GM19025 (cell line): ENCODE data around the gene NAV2.

Experiments used
- ATAC-seq: cut with Tn5 transposase; IDR thresholded peaks from one replicate; pipeline ENCODE4 v1.9.1; 2021; ENCODE audit warnings: mild to moderate bottlenecking, low read depth, moderate library complexity; ENCODE audit not compliant: unreplicated experiment

Gene NAV2

GRCh38 chr11:19686234-19686633 is 26.4 kb upstream of the NAV2 start:
- no peak for ATAC-seq

DNA sequence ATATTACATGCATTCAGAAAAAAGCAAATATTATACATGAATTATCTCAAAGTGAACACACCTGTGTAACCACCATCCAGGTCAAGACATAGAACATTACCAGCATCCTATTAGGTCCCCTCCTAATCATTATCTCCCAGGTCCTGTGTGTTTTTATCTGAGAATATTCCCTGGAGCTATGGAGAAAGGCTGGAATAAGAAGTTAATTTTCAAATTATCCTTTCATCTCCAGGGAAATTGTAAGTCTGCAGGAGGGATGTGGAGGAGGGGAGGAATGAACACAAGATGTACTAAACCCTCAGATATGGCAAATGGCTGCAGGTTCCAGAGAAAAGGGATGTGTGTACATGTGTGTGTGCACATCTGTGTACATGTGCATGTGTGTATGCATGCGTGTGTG is 25.2 kb upstream of the NAV2 start:
- ATAC-seq: no peak

DNA sequence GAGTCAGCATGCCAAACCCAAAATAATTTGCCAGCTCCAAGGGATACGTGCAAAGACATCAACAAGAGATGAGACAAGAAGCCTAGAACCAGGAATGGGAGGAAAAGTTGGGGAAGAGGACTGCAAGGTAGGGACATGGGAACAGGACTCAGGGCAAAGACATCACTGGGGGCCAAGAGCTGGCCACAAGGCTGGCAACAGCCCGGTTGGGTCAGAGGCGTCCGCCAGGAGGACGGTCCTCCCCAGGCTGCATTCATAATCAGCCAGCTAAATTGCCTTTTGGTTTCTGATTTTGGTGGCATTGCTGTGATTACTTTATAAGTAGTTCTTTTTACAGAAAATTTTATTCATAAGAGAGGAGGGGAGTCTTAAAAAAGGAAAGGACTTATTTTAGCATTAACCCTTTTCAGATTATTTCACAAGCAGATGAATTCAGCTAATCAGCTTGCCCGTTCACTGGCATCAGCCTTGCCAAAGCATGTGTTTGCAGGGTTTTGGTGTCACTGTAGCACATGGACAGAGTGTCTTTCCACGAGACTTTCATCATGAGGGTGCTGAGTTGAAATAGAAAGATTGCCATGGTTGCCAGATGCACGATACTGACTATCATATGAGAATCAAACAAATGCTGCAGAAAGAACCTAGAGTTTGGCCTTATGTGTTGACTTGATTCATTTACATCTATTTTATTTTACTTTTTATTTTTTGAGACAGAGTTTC is 23.2 kb upstream of the NAV2 start:
- ATAC-seq: no peak

DNA sequence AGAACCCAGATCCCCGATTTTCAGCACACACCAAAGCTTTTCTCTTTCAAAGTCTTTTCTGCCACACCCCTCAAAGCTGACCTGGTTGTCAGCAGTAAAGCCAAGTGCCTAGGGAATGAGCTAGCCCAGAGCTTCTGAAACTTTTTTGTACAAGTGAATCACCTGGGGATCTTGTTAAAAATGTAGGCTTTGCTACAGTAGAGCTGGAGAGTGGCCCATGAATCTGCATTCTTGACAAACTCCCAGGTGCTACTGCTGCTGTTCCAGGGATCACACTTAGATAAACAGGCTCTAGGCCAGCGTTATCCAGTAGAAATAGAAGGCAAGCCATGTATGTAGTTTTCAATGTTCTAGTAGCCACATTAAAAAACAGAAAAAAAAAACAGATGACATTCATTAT is 21.8 kb upstream of the NAV2 start:
- no peak for ATAC-seq

GRCh38 chr11:19691815-19692500 is 20.7 kb upstream of the NAV2 start:
- ATAC-seq: no peak

- ATAC-seq: no peak
Measured at GRCh38 chr11:19693146-19693545, 19.5 kb upstream of the NAV2 start.

DNA sequence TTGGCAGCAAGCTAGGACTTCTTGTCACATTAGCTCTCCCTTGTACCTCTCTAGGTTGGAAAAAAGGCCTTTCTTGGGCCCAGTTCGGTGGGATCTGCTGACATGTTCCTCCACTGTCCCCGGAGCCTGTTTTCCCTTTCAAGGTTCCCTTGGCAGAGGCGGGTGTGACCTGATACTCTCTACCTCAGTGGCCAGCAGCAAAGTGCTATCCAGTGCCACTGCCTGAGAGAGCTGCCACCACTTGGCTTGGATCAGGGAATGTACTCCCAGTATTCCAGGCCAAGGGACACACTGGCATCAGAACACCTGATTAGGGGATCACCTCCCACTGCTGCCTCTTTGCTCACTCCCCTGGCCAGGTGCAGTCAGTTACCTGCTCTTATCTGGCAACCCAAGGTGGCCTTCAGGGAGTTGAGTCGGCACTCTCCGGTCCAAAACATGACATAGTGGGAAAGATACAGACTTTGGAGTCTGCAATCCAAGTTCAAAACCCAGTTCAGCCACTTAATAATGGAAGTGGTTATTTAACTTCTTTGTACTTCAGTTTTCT is 17.8 kb upstream of the NAV2 start:
- ATAC-seq: no peak

- ATAC-seq: no peak
Measured at GRCh38 chr11:19696073-19696472, 16.6 kb upstream of the NAV2 start.

DNA sequence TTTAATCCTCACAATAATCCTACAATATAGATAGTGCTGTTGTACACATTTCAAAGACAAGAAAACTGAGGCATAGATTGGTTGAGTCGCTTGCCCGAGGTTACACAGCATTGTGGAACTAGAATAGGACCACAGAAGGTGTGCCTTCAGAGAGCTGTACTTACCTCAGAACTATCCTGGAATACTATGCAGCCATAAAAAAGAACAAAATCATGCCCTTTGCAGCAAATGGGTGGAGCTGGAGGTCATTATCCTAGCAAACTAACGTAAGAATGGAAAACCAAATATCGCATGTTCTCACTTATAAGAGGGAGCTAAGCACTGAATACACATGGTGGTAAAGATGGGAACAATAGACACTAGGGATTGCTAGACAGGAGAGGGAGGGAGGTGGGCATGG is 15.7 kb upstream of the NAV2 start:
- ATAC-seq: no peak

GRCh38 chr11:19697721-19698121 is 14.9 kb upstream of the NAV2 start:
- no peak for ATAC-seq

- ATAC-seq: no peak
Measured at GRCh38 chr11:19698493-19699292, 13.9 kb upstream of the NAV2 start.

DNA sequence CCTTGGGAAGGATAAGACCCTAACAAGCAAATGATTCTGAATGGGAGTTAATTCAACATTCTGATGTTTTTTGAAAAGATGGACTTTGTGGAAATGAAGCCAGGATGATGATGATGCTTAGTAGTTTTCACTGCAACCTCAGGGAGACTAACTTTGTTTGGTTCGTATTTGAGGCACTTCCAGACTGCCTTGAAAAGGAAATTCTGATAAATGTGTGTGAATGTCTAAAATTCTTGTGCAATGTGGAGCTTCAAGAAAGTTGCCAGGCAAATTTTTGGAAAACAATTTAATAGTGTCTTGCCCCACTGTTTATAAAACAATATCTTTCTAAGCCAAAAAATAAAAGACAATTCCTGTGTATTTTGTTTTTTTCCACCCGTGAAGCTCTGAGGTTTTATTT is 11.2 kb upstream of the NAV2 start:
- no peak for ATAC-seq

DNA sequence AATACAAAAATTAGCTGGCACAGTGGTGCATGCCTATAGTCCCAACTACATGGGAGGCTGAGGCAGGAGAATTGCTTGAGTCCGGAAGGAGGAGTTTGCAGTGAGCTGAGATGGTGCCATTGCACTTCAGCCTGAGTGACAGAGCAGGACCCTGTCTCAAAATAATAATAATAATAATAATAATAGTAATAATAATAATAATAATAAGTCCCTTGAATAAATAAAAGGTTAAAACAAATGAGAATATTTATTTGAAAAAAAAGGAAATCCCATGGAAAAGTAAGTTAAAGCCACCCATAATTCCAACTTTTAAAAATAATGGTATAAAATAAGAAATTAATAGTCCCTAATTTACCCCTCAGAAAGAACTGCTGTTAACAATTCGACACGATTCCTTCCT is 10.0 kb upstream of the NAV2 start:
- ATAC-seq: no peak

DNA sequence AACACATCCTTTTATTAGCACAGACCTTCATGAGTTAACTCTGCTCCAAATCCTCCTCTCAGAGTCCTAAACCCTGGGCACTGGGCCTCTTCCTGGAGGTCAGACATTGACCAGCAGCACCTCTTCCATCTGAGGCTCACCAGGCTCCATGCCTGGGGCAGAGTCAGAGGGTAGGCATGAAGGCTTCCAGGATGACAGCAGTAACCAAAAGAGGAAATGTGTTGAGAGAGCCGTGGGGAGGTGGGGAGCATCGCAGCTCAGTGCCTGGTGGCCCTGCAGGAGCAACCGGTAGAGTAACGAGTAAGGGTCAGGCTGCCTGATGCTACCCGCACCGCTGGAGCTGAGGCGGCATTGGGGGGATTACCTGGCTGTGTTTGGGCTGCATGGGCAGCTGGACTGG is 9.4 kb upstream of the NAV2 start:
- no peak for ATAC-seq

DNA sequence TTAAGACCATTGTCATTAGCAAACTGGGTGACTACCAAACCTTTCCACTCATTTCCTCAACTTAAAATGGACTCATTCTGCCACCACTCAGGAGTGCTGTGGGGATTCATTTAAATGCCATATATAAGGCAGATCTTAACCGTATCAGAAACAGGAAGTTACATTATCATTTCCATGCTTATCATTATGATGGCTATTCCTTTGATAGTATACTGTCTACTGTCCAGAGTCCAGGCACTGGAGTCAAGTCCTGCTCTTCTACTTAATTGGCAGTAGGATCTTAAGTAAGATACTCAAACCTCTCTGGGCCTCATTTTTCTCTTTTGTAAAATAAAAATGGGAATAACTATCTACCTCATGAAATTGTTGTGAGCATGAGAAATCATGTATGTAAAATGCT is 8.4 kb upstream of the NAV2 start:
- ATAC-seq: no peak

DNA sequence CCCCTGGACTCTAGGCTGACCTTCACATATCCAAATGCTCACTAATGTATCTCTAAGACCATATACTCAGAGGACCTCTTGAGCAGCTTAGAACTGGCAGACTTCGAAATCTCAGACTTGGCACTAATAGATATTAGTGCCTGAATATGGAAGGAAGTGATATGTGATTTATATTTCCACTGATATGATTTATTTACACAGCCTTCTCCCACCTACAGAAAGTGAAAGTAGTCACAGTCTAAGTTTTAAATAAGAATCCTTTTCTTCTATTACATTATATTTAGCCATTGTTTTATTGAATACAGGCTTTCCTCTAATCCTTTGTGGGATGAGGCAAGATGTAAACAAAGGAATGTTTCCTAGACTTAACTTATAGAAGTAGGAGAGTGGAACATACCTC is 6.7 kb upstream of the NAV2 start:
- ATAC-seq: no peak

DNA sequence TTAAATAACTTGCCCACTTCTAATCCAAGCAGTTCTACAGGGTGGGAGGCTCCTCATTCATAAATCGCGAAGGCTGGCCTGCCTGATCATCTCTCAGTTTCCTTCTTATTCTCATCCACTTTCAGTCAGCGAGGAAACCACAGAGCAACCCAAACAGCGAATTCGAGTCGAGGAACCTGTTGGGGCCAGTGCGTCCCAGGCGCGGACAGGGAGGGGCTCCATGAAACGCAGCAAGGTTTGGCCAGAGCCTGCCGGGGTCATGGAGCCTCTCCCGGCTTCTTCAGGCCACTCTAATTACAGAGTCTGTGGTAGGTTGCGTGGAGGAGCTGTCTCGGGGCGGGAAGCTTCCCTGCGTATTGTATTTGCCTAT is 741 bp upstream of the NAV2 start:
- no peak for ATAC-seq

DNA sequence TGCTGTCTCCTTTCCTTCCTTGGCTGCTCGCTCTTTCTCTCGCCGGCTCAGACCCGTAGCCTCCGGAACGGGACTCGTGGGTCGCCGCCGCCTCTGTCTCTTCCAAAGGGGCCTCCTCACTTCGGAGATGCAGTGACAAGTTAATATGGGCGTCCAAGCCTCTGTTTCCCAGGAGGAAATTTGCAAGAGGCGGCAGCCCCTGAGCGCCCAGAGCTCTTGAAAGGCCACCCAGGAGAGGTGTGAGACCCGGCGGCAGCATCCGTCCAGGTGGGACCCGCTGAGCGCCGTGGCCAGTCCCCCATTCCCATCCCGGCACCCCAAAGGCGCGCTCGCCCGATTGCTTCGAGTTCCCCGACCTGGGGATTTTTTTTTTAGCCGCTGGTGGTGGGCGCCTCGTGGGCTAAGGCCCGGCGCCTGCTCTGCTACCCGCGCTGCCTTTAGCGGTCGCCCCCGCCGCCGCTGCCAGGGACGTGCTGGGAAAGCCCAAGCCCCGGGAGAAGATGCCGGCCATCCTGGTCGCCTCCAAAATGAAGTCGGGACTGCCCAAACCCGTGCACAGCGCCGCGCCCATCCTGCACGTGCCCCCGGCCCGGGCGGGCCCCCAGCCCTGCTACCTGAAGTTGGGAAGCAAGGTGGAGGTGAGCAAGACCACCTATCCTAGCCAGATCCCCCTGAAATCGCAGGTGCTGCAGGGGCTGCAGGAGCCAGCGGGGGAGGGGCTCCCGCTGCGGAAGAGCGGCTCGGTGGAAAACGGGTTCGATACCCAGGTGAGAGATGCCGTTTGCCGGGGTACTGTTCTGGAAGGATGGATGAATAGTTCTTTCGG is 772 bp downstream of the NAV2 start:
- ATAC-seq: no peak

- no peak for ATAC-seq
Measured at GRCh38 chr11:19714022-19714386, 1.4 kb downstream of the NAV2 start.
